ENCODE data around the gene MPRIP.

MPRIP gene

DNA sequence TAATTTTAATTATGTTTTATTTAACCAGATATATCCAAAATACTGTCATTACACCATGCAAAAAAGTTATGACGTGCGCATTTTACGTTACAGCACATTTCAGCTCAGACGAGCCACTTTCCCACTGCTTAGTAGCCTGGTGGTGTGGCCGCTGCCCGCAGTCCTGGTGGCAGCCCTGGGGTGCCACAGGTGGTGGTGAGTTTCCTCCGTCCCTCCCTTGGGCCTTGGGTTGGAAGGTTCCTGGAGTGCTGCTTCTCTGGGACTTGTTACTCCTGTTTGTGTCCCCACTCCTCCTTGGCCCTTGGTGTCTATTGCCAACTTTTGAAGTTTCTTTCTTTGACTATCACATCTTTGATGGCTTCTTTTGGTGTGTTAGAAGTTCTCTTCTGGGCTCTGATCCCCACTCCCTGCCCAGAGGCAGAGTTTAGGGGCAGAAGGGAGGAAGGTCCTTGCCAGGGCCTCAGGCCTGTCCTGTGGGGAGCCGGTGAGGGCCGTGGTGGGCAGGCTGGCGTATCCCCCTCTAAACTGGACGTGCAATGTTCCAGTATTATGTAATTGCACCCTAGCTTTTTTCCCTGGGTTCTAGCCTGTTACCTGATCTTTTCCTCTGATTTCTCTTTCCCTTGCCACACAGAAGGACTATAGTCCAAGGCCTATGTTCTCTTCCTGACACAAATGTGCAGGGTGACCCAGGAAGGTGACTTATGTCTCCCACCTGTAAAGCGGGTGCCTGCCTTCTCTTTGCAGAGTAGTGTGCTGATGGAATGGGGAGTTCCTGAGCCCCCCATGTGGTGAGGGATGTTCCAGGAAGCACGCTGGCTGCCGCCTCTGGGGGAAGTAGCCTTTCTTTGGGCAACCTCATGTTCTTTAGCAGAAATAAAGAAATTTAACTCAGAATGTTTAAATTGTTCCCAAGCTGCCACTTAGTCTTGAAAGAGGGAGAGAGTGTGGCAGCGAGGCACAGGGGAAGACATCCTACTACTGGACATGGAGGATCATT is 8.4 kb downstream of the MPRIP start:
- FAIRE-seq (no peak), DNase-seq (ENCODE audit: insufficient read length, low spot score) (no peak)
- no peak for TF ChIP-seq POLR2A (IDR thresholded peaks at IDR 0.05; ENCODE audit: low read depth, low read length)

DNA sequence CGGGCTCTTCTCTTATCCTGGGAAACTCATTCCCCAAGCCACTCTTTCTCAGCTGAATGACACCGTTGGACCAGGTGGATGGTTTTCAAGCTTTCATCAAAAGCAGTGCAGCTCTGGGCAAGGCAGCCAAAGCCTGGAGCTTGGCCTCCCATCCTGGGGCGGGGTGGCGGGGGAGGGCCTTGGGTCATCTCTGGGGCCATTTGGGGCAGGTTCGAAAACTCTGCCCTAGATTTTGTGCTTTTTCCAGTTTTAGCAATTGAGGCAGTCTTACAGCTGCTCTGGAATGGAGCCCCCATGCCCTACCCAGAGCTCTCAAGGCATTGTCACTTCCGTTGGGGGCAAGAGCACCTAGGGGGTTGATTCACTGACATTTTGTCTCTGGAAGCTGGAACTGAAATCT is 9.1 kb downstream of the MPRIP start:
- TF ChIP-seq POLR2A (IDR thresholded peaks at IDR 0.05; ENCODE audit: low read depth, low read length): no peak
- no peak for DNase-seq (ENCODE audit: insufficient read length, low spot score)
- no peak for FAIRE-seq

DNA sequence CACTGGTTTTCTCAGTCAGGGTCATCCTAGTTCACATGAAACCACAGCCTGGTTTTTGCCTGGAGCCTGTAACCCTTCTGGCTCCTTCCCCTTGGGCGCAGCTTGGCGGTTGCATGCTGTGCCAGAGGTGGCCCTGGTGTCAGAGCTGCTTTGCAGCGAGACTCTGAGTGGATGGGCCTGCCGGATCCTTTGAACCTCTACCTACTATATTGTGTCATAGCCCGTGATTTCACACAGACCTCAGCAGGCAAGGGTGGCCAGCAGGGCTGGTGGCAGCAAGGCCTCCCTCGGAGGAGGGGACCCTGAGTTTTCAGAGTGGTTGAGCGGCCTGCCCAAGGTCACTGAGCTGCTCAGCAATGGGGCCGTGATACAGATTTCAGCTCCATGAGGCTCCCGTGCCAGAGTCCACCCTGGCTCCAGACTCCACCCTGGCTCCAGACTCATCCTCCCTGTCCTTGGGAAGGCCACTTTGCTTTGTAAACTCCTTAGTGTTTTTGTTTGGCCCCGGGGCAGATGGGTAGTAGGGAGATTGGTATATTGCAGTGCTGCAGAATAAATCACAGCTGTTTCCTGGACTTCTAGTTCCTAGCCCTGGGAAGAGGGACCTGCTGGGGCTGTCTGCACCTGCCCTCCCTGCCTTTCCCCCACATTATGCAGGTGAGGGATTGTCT is 9.7 kb downstream of the MPRIP start:
- FAIRE-seq (no peak), DNase-seq (ENCODE audit: insufficient read length, low spot score) (no peak)
- TF ChIP-seq POLR2A (IDR thresholded peaks at IDR 0.05; ENCODE audit: low read depth, low read length): no peak

DNA sequence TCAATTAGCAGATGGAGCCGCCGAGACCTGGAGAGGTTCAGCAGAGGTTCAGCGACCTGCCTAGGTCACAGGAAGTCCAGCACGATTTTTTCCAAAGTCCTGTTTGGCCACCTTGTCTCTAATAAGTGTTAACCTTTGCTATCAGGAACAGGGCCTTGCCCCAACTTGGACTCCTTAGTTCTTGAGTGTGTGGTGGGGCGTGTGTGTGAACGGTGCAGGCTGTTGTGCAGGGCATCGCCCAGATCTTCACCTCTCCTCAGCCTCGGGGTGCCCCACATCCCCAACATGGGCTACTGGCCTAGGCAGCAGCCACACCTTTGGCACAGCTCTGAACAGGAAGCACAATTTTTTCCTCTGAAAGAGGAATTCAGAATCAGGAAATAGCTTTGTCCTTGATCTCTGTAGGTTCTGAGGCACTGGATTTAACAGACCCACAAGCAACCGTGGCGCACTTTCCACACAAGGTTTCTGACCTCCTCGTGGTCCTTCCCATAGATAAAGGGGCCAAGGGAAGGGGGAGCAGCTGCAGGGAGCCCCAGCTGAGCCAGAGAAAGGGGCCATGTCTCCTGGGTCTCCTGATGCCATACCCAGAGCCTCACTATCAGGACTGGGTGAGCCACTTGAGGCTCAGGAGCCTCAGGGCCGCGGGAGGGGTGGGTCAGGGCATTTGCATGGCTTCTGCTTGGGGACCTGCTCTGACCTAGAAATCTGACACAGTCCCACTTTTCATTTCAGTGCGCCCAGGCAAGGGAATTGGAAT is 10.4 kb downstream of the MPRIP start:
- FAIRE-seq: no peak
- no peak for TF ChIP-seq POLR2A (IDR thresholded peaks at IDR 0.05; ENCODE audit: low read depth, low read length)
- DNase-seq (ENCODE audit: insufficient read length, low spot score): no peak

DNA sequence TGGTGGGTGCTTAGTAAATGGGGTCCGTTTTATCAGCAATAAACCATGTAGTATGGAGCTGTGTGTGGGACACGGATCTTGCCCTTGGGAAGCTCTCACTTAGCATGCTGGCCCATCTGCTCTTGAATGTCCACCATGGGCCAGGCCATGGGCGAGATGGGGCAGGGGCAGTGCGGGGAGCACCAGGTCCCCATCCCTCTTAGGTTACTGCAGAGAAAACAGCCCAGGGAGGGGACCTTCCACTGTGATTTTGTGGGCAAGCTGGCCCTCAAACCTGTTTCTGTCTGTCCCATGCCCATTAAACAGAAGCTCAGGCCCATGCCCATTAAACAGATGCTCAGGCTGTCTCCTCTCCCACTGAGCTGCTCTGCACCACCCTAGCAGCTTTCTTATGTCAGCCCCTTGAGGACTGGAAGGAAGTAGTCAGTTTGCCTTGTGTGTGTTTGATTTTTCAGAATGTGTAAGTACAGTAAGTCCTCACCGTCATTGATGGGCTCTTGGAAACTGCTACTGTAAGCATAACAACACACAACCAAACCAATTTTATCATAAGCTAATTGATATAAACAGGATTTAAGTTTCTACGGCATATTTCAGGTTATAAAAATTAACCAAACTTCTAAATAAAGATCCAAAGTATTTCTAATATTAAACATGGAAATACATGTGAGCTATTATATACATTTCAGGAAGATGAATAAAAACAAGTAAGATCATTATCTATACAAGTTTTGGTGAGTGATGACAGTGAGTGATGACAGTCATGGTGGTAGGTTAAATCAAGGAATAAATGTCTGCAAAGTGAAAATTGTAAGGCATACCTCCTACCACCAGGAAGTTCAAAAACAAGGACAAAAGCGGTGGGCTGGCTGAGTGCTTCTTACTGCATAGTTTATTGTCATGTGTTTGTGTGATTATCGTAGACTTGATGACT is 11.5 kb downstream of the MPRIP start:
- TF ChIP-seq POLR2A (IDR thresholded peaks at IDR 0.05; ENCODE audit: low read depth, low read length): no peak
- FAIRE-seq (no peak), DNase-seq (ENCODE audit: insufficient read length, low spot score) (no peak)

DNA sequence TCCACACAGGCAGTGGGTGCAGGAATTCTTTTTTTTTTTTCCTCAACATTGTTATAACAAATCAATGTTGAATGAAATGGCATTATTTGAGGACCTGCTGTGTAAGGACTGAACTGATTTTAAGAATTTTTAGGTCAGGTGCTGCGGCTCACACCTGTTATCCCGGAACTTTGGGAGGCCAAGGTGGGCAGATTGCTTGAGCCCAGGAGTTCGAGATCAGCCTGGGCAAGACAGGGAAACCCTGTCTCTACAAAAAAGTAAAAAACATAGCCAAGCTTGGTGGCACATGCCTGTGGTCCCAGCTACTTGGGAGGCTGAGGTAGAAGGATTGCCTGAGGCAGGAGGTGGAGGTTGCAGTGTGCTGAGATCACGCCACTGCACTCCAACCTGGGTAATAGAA is 12.4 kb downstream of the MPRIP start:
- DNase-seq (ENCODE audit: insufficient read length, low spot score) (no peak), FAIRE-seq (no peak)
- no peak for TF ChIP-seq POLR2A (IDR thresholded peaks at IDR 0.05; ENCODE audit: low read depth, low read length)

DNA sequence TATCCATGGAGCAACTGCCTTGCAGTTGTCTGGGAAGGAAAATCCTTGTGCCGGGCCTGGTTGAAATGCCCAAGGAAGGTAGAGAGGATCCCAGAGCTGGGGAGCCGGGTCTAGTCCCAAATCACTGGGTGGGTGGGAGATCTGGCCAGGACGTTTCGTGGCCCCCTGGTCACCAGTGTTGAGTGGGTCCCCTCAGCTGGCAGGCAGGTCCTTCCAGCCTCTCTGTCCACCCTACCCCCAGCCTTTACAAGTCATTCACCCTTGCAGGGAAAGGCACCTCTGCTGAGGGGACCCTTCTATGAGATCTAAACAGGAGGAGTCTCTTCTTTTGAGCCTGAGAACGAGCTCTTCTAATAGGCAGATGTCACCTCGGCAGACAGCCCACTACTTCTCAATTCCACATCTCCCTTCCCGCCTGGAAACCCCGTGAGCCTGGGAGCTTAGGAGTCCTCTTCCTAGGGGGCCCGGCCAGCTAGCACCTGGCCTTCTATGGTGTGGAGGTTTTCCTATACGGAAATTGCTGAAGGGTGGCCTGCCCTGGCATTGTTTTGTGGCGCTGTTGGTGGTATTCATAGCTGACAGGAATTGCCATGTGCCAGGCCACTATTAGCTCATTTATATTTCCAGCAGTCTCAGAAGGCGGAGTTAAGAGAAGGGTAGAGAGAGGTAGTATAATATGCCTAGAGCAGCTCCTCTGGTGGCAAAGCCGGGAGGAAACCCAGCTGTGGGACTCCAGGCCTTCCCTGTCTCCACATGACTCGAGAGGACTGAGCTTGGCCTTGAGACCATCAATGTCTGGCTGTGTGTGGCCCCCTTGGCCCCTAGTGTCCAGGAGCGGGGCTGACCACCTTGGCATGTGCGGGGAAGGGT is 13.3 kb downstream of the MPRIP start:
- no peak for TF ChIP-seq POLR2A (IDR thresholded peaks at IDR 0.05; ENCODE audit: low read depth, low read length)
- no peak for DNase-seq (ENCODE audit: insufficient read length, low spot score)
- no peak for FAIRE-seq

DNA sequence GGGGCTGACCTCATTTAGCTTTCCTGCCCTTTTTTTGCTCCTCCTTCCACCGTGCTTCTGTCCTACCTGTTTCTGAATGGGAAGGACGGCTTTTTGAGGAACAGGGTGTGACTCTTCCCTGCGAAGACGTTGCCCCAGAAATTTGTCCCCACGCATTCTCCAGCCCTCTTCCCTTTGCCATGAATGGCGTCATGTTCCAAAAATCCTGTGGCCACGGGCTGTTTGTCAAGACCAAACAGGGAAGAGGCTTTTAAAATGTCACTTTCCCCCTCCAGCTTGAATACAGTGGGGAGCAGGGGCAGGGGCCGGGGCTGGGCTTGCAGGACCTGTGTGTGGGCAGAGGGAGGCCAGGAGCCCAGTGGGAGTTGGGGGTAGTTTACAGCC is 13.9 kb downstream of the MPRIP start:
- DNase-seq (ENCODE audit: insufficient read length, low spot score): no peak
- TF ChIP-seq POLR2A (IDR thresholded peaks at IDR 0.05; ENCODE audit: low read depth, low read length): no peak
- FAIRE-seq: no peak

DNA sequence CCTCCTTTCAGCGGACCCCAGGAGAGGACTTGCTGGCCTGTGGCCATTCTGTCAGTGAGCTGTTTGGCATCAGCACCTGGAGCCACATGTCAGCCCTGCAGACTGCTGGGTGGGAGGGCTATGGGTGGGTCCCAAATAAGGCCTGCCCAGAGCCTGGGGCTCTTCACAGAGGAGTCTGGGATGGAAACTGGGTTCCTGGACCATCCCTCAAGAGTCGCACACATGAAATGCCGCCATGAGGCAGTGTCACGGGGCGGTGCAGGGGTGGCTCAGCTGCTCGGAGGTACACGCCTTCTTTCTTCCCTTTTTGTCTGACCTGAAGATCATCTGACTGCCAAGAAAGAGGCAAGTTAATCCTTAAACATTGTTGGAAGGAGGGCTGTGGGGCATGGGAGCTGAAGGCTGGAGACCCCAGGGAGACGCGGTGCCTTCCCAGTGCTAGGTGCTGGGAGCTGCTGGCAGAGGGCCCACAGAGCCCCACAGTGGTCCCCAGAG is 14.8 kb downstream of the MPRIP start:
- TF ChIP-seq POLR2A (IDR thresholded peaks at IDR 0.05; ENCODE audit: low read depth, low read length): no peak
- FAIRE-seq (no peak), DNase-seq (ENCODE audit: insufficient read length, low spot score) (no peak)

DNA sequence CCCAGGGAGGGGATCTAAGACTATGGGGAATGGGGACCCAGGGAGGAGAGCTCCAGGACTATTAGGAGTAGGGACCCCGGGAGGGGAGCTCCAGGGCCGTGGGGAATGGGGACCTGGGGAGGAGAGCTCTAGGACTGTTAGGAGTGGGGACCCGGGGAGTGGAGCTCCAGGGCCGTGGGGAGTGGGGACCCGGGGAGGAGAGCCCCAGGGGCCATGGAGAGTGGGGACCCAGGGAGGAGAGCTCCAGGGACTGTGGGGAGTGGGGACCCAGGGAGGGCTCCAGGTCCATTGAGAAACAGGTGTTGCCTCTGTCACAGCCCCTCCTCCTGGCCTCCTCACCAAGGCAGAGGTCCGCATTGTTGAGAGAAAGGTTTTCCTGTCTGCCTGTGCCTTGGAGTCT is 16.0 kb downstream of the MPRIP start:
- DNase-seq (ENCODE audit: insufficient read length, low spot score) (no peak), FAIRE-seq (no peak)
- TF ChIP-seq POLR2A (IDR thresholded peaks at IDR 0.05; ENCODE audit: low read depth, low read length): no peak

DNA sequence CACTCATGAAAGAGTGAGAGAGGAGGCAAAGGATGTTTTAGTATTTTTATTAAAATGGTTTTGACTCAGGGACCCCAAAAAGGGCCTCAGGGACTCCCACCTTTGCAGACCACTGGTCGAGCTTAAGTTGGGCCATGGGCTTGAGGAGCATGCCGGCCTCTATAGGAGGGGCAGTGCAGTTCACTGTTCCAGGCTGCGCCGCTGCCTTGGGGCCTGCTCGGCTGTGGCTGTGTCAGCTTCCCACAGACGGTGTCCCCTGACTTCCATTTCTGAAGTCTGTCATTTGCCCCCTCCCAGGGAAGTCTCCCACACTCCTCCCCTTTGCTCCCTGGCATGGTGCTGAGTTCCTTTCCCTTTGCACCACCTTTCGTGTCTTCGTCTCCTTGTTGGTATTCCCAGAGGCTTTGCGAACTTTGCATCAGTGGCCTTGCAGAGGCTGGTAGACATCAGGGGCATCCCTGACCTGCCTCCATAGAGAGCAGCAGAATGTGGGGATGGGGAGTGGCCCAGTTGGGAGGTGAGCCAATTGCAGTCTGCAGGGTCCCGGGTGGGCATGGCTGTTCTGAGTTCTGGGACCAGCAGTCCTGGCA is 17.1 kb downstream of the MPRIP start:
- DNase-seq (ENCODE audit: insufficient read length, low spot score) (no peak), FAIRE-seq (no peak)
- TF ChIP-seq POLR2A (IDR thresholded peaks at IDR 0.05; ENCODE audit: low read depth, low read length): no peak

All from H54 (cell line).